Activated CD4-positive, alpha-beta T cell treated with anti-CD3 and anti-CD28 coated beads, Interleukin-2, Interleukin-4, amounts not matched to agents 100 ng/mL and 50 ng/mL, durations not matched to agents 16 hours and 8 hours (primary cell): Measurements from ENCODE around the gene CCDC30.

Source experiments
- DNase-seq: peaks from one replicate; pipeline ENCODE4 v3.0.0-alpha.2; 2020; ENCODE audit warnings: low spot score

CCDC30 gene

DNA sequence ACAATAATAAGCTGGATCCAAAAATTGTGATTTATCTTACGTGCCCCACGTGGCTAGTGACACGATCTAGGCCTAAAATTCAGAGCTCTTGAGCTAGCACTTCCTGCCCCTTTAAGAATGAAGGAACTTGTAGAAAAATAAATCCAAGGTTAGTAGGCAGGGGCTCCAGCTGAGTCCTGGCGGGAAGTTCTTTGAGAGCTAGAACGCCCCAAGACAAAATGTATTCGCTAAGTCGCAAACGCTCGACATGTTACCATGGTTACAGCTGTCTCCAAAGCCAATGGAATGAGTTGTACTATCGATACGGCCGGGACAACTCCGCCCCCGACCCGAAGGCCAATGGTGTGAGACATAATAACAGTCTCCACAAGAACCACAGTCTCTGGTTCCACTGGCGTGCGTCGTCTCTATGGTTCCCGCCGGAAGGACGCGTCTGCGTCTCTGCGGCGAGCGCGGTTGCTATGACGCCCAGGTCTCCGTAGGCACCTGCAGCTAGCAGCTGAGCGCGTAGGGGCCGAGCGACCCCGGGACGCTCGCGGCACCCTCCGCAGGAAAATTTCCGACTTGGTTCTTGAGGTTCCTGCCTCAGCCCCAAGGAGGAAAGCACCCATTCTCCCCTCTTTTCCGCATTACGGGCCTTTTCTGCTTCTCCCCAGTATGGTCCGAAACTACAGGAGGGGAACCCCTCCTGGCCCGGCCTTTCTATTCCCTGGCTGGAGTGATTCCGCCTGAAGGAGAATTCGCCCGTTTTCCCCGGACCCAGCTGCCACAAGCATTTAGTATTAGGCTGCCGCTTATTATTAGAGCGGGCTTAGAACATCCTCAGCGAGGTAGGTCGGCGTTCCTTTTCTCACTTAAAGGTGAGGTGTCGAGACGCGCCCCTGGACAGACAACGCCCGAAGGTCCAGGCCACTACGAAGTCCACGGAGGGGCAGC is at the start of gene CCDC30:
Gene CCDC30 (plus strand): TSS at position 459 of the 936 bp plus-strand sequence. CDS start 17,266 bp downstream, outside the sequence.
- DNase-seq, result peak; percentile 98

DNA sequence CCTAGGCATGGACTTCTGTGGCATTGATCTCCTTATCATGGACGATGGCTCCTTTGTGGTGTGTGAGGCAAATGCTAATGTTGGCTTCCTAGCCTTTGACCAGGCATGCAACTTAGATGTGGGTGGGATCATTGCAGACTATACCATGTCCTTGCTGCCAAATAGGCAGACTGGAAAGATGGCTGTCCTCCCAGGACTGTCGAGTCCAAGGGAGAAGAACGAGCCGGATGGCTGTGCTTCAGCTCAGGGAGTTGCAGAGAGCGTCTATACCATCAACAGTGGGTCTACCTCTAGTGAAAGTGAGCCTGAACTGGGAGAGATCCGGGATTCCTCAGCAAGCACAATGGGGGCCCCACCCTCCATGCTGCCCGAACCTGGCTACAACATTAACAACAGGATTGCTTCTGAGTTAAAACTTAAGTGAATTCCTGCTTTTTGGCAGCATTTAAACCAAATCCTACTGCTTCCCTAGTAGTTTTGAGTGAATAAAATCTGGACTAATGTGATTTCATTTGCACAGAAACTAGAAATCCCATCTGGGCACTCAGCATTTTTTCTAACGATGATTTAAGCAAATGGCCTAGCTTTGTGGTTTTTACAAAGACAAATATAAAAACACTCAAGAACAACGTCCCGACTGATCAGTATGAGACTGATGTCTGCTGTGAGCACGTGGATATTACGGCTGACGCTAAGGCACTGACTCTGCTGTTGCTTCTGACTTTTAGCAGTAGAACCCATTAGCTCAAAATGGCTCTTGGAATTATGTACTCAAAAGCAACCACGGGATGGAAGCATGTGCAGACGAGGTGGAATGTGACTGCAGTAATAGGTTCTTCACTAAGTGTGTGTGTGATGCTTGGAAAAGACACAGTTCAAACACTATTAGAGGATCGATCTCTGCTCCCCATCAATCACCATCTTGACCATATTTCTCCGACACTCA is 48.3 kb upstream of the CCDC30 start:
- DNase-seq, result no peak

DNA sequence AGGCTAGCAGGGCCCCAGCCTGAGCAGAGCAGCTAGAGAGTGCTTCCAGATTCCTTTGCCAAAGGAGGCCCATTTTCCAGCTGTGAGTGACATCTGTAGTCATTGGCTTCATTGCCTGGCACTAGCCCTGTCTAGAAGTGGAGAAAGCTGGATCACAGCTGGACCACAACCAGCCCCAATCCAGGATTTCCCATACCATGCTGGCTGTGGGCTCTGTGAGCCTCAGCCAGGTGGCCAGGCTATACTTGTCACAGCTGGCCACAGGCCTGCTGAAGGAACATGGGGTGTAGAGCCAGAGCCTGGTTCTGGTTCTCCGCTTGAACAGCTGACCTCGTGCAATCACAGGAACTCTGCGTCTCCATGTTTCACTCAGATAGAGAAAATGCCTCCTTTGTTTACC is 45.9 kb upstream of the CCDC30 start:
- DNase-seq, result no peak

DNA sequence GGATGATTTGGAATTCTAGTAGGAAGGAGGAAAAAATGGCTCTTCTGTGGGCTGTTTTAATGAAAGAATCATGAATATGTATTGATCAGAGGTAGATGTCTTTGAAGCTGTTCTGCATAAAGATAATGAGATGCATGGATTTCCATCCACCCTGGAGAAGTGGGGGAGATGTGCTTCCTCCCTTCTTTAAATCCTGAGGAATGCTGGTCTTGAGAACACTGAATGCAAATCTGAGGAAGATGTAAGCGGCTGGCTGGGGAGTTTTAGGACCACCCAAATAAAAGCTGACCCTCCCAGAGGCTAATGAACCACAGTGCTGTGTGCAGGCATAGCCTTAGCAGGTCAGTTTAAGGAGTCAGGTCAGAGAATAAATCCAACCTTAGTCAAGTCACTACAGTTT is 44.6 kb upstream of the CCDC30 start:
- DNase-seq, result no peak

DNA sequence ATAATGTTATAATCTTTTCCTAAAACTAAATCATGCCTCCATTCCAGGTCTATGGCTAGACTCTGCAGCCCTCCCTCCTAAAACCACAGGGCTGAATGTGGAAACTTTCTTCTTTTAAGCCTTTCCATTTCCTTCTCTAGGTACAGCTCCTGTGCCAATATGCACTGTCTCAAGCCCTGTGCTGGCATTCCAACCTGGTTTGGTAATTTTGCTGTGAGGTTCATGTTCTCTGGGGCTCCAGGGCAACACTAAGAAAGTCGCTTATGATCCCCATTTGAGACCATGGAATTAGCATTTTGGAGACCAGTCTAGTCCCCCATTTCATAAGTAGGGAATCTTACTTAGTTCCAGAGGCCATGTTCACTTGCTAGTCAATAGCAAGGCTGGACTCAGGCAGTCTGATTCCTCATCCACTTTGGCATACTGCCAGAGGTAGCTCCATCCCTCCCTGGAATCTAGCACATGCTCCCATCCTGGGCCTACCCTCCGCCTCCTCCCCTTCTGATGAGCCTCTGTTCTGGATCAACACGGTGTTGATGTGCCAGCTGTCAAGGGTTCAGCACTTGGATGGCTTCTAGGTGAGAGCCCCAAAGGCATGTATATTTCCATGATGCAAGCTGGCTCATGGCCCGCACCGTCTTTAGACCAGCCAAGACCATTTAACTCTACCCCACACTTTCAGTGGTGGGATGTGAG is 43.8 kb upstream of the CCDC30 start:
- no peak for DNase-seq

DNA sequence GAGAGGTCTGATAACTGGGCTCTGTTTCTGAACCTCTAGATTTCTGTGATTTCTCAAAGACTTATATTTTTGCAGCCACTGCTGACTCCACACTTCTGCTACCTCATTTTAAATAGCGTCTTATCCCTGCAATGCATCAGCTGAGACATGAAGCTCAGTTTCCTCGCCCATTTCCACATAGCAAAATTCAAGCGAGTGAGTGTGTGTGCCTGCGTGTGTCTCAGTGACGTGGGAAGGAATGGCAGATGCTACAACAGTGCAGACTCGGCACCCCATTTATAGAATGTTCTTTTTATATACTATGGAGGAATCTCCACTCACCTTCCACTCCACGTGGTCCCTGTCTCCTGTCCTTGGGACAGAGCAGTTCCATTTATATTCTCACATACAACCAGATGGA is 43.0 kb upstream of the CCDC30 start:
- DNase-seq, result no peak

DNA sequence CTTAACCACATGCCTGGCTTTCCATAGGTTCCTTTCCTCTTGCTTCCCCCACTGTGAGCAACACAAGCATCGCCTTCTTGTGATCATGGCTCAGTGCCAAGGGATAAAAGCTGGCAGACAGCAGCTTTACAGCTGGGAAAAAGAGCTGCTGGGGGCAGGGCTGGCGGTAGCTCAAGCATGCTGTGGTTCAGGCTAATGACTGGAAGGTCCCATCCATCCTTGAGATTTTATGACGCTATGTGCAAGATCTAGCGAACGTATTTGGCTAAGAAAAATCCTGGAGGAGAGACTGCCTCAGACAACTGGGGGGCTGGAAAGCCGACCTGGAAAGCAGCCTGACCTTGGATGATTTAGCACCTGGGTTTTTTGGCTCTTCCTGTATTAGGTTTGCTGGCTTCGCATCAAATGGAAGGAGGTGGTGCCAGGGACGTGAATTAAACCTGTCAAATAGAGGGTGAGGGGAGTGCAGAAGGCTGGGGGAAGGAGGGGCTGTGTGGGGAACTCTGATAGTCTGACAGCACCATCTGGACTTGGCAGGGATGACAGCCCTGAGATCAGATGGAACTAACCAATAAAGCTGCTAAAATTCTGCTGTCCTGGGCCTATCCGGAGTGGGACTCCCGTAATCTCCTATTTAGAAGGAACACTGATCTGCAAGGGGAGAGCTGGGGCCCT is 42.0 kb upstream of the CCDC30 start:
- DNase-seq, result no peak

GRCh38 chr1:42422737-42423136 is 40.3 kb upstream of the CCDC30 start:
- no peak for DNase-seq

- no peak for DNase-seq
Measured at GRCh38 chr1:42423681-42424080, 39.4 kb upstream of the CCDC30 start.

DNA sequence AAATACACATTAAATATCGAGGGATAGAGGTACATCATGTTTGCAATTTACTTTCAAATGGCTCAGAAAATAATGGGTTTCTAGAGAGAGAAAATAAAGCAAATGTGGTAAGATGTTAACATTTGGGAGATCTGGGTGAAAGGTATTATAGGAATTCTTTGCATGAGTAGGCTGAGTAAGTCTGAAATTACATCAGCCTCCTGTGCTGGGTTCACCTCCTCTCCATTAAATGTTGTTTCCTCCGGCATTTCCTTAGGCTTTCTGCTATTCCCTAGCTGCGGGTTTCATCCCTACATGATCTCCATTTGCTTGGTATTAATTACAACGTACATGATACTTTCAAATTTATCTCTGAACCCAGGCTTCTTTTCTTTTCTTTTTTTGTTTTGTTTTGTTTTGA is 38.9 kb upstream of the CCDC30 start:
- no peak for DNase-seq

GRCh38 chr1:42427240-42427639 is 35.8 kb upstream of the CCDC30 start:
- DNase-seq, result no peak

DNA sequence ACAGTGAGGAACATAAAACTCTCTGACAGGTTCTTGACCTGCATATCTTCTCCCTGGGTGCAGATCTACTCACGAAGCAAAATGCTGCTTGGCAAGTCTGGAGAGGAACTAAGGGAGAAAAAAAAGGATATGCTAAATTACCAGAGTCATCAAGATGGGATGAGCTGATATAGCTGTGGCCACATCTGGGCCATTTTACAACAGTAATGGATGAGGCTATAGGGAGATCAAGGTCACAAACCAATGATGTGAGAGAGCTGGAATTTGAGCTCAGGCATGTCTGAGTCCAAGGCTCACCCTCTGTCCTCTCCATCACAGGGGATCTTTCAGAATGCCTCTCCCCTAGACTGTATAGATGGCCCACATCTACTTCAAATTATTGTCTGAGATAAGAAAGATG is 33.5 kb upstream of the CCDC30 start:
- no peak for DNase-seq

DNA sequence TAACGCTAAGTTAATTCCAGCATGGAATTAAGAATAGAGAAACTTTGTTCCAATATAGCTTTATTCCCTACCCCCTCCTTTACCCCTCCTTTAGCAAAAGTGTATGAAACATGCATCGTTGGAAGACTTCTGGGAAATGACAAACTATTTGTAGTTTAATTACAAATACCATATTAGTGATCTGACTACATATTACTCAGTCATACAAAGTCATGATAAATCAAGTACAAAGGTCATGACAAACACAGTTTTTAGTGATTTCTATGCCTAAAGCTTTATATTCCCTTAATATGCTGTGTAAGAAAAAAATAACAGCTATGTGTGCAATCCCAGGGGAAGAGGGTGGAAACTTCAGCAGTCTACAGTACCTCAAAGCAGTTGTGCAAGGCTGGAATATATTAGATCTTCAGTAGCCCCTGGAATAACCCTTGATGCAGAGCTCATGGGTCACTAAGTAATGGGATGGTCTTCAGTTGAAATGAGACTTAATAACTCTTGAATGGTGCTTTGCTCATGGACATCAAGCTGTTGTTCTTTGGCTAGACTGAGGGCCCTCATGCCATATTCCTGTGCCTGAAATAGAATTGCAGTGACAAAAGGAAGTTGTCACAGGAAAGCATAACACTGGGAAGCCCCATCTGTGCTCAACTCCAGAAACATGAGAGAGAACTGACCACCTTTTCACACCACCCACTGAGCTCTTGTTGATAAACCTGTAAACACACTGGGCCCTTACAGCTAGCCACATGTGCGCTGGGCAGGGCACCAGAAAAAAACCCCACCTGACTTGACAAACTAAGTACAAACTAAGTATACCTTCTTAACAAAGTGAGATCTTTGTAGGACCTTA is 32.6 kb upstream of the CCDC30 start:
- no peak for DNase-seq

DNA sequence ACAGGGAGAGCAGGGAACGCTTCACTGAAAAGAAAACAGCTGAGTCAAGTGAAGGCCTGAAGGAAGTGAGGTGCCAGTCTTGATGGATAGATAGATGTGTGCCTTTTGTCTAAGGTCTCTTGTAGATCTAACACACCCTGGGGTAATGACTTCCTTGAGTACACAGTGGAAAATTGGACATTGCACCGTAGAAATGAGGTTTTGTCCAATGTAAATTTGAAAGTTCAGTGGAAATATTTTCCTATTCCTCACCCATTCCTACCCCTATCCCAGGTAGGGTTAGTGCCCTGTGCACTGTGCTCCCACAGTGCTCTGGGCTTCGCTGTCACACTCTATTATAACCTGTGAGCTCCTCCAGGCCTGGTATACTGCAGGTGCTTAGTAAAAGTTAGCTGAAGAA is 31.6 kb upstream of the CCDC30 start:
- DNase-seq, result no peak

GRCh38 chr1:42432714-42433113 is 30.4 kb upstream of the CCDC30 start:
- DNase-seq, result no peak

GRCh38 chr1:42433369-42433768 is 29.7 kb upstream of the CCDC30 start:
- no peak for DNase-seq

- no peak for DNase-seq
Measured at GRCh38 chr1:42434340-42434739, 28.7 kb upstream of the CCDC30 start.

- DNase-seq, result no peak
Measured at GRCh38 chr1:42439940-42440339, 23.1 kb upstream of the CCDC30 start.

DNA sequence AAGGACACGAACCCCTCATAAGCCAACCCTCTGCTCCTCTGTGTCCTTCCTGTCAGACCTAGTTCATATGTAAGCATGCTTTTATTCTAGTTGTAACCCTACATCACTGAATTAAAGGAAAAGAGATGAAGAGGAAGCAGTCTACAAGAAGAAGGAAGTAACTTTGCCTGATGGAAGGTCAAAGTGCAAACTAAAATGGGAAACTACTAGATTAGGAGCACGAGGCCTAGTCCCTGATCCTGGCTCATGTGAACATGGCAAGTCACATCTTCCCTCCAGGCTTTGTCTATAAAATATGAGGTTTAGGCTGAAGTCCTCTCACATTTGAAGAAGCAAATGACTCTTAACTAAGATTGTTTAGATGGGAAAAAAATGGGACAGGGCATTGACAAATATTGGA is 20.4 kb upstream of the CCDC30 start:
- DNase-seq, result no peak

- no peak for DNase-seq
Measured at GRCh38 chr1:42449256-42449655, 13.8 kb upstream of the CCDC30 start.

GRCh38 chr1:42450061-42450460 is 13.0 kb upstream of the CCDC30 start:
- DNase-seq, result peak; percentile 50
